ENCODE results near the gene EFEMP1. TPM values are rescaled to one million over a fixed set of nuclear protein-coding genes. Genes with fewer than 3 reads are reported as not detected.

Gene EFEMP1
- total RNA-seq, 1 experiment from 2014 or later, result 24.0 TPM

DNA sequence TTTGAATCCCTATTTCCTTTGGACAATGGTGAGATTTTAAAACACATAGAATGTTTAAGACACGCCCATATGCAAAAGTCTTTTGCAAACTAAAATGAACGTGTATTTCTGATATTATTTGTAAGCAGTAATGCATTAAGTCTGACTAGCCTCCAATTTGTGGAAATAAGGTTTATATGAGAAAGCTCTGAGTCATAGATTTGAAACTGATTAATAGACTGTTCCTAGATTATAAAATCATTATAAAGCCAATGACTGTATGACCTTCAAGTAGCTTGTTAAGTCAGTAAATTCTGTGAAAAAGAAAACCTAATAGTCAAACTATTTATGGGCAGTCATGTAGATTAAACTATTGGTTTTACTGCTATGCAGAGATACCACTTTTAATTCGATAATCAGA, 12.8 kb upstream of the EFEMP1 start:
- no peaks in the 10 kb centered on the region for H3K4me1 Mint-ChIP-seq
- CTCF ChIA-PET, result no interaction called here

More for the DNA sequence above, 12.8 kb upstream of the EFEMP1 start:
- ATAC-seq (no peak), DNase-seq (ENCODE audit: low spot score) (no peak)
- POLR2A ChIA-PET, result no interaction called here
- H3K36me3 Mint-ChIP-seq, result no peaks in the 10 kb centered on the region
- H3K27me3 Mint-ChIP-seq (ENCODE audit: low read depth), result no peaks in the 10 kb centered on the region; the same call in 1 of the 2 replicates
- no peak overlapping the region for H3K27ac Mint-ChIP-seq
- H3K9me3 Mint-ChIP-seq, result no peaks in the 10 kb centered on the region
- H3K4me3 Mint-ChIP-seq, result no peak overlapping the region
- TF ChIP-seq ZBTB43 (CRISPR knock-in tag; IDR thresholded peaks at IDR 0.05) (no peak), ATF1 (CRISPR knock-in tag; IDR thresholded peaks at IDR 0.05) (no peak), ZNF121 (CRISPR knock-in tag; IDR thresholded peaks at IDR 0.05) (no peak), MXD4 (CRISPR knock-in tag; IDR thresholded peaks at IDR 0.05; ENCODE audit: borderline replicate concordance) (no peak), OVOL2 (CRISPR knock-in tag; IDR thresholded peaks at IDR 0.05; ENCODE audit: borderline replicate concordance) (no peak), ZSCAN18 (CRISPR knock-in tag; IDR thresholded peaks at IDR 0.05) (no peak), IRF1 (CRISPR knock-in tag; IDR thresholded peaks at IDR 0.05) (no peak), USF2 (CRISPR knock-in tag; IDR thresholded peaks at IDR 0.05) (no peak), SMAD3 (CRISPR knock-in tag; IDR thresholded peaks at IDR 0.05; ENCODE audit: borderline replicate concordance) (no peak), AFF4 (CRISPR knock-in tag; IDR thresholded peaks at IDR 0.05; ENCODE audit: borderline replicate concordance) (no peak), TCF7 (CRISPR knock-in tag; IDR thresholded peaks at IDR 0.05; ENCODE audit: low read depth) (no peak), ZNF263 (CRISPR knock-in tag; IDR thresholded peaks at IDR 0.05; ENCODE audit: low read depth) (no peak), ERG (CRISPR knock-in tag; IDR thresholded peaks at IDR 0.05) (no peak), ARID4B (CRISPR knock-in tag; IDR thresholded peaks at IDR 0.05; ENCODE audit: borderline replicate concordance) (no peak), RELA (CRISPR knock-in tag; IDR thresholded peaks at IDR 0.05; ENCODE audit: borderline replicate concordance) (no peak), NFE2L1 (CRISPR knock-in tag; IDR thresholded peaks at IDR 0.05) (no peak), PRRX2 (CRISPR knock-in tag; IDR thresholded peaks at IDR 0.05) (no peak)
- TF ChIP-seq, protein P1, sequence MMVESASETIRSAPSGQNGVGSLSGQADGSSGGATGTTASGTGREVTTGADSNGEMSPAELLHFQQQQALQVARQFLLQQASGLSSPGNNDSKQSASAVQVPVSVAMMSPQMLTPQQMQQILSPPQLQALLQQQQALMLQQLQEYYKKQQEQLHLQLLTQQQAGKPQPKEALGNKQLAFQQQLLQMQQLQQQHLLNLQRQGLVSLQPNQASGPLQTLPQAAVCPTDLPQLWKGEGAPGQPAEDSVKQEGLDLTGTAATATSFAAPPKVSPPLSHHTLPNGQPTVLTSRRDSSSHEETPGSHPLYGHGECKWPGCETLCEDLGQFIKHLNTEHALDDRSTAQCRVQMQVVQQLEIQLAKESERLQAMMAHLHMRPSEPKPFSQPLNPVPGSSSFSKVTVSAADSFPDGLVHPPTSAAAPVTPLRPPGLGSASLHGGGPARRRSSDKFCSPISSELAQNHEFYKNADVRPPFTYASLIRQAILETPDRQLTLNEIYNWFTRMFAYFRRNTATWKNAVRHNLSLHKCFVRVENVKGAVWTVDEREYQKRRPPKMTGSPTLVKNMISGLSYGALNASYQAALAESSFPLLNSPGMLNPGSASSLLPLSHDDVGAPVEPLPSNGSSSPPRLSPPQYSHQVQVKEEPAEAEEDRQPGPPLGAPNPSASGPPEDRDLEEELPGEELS (CRISPR knock-in tag; IDR thresholded peaks at IDR 0.05), result no peak

Data from WTC11 (cell line).